Measurements from ENCODE around the gene DAPK1.
A peak's percentile ranks its signal among the peaks of the same experiment; 100 is the strongest.

The DAPK1 gene

GRCh38 chr9:87713988-87714330 lies 216.3 kb downstream of the DAPK1 start:
- H3K4me3 ChIP-seq (replicated peaks in 1 of 2; ENCODE audit: low read depth in 2 of 2, low read length in 2 of 2), result peak overlapping the region in 1 of 2 donors; percentile 22
- no peak for DNase-seq (ENCODE audit: low read depth in 2 of 2)
- TF ChIP-seq CTCF (IDR thresholded peaks at IDR 0.05; ENCODE audit: low read depth, low read length), result no peak

GRCh38 chr9:87714819-87715218 lies 217.2 kb downstream of the DAPK1 start:
- TF ChIP-seq CTCF (IDR thresholded peaks at IDR 0.05; ENCODE audit: low read depth, low read length), result no peak
- DNase-seq (ENCODE audit: low read depth in 2 of 2), result peak; percentile 94
- no peak overlapping the region for H3K4me3 ChIP-seq (replicated peaks in 1 of 2; ENCODE audit: low read depth in 2 of 2, low read length in 2 of 2)

- no peak overlapping the region for H3K4me3 ChIP-seq (replicated peaks in 1 of 2; ENCODE audit: low read depth in 2 of 2, low read length in 2 of 2)
- peak in 1 of 2 donors; percentile 38 for DNase-seq (ENCODE audit: low read depth in 2 of 2)
- TF ChIP-seq CTCF (IDR thresholded peaks at IDR 0.05; ENCODE audit: low read depth, low read length), result no peak
Measured at GRCh38 chr9:87716141-87716540, 218.5 kb downstream of the DAPK1 start.

GRCh38 chr9:87717456-87717855 lies 219.8 kb downstream of the DAPK1 start:
- DNase-seq (ENCODE audit: low read depth in 2 of 2), result no peak

GRCh38 chr9:87718231-87718630 lies 220.6 kb downstream of the DAPK1 start:
- no peak overlapping the region for H3K4me3 ChIP-seq (replicated peaks in 1 of 2; ENCODE audit: low read depth in 2 of 2, low read length in 2 of 2)
- DNase-seq (ENCODE audit: low read depth in 2 of 2), result no peak
- no peak for TF ChIP-seq CTCF (IDR thresholded peaks at IDR 0.05; ENCODE audit: low read depth, low read length)

More at GRCh38 chr9:87717456-87717855, 219.8 kb downstream of the DAPK1 start:
- no peak overlapping the region for H3K4me3 ChIP-seq (replicated peaks in 1 of 2; ENCODE audit: low read depth in 2 of 2, low read length in 2 of 2)
- TF ChIP-seq CTCF (IDR thresholded peaks at IDR 0.05; ENCODE audit: low read depth, low read length), result no peak

GRCh38 chr9:87718852-87719612 lies 221.4 kb downstream of the DAPK1 start:
- TF ChIP-seq CTCF (IDR thresholded peaks at IDR 0.05; ENCODE audit: low read depth, low read length), result no peak

GRCh38 chr9:87720173-87720572 lies 222.5 kb downstream of the DAPK1 start:
- no peak for TF ChIP-seq CTCF (IDR thresholded peaks at IDR 0.05; ENCODE audit: low read depth, low read length)
- DNase-seq (ENCODE audit: low read depth in 2 of 2), result no peak
- H3K4me3 ChIP-seq (replicated peaks in 1 of 2; ENCODE audit: low read depth in 2 of 2, low read length in 2 of 2), result no peak overlapping the region

More at GRCh38 chr9:87718852-87719612, 221.4 kb downstream of the DAPK1 start:
- no peak for DNase-seq (ENCODE audit: low read depth in 2 of 2)
- H3K4me3 ChIP-seq (replicated peaks in 1 of 2; ENCODE audit: low read depth in 2 of 2, low read length in 2 of 2), result no peak overlapping the region
